Gastroesophageal sphincter (tissue), 4 donors: ENCODE results near the gene PRKD1. TPM values are rescaled to one million over a fixed set of nuclear protein-coding genes. Genes with fewer than 3 reads are reported as not detected.

Experiments used
- ATAC-seq: fragments of 150-250 bp; one replicate; pipeline ENCODE4 v1.9.1; 2016; ENCODE audit warnings: mild to moderate bottlenecking, moderate library complexity
- H3K27ac ChIP-seq, 4 donors: fragments of 200-600 bp; sonication (generic) in 3 of 4; 1 replicate in 3 of 4; 2 replicates in 1 of 4; pipeline ENCODE4 v1.5.1; 2016 to 2019
- H3K27me3 ChIP-seq: fragments of 200-600 bp; sonication (generic); one replicate; pipeline ENCODE4 v1.5.1; 2019
- H3K36me3 ChIP-seq, 2 donors: fragments of 200-600 bp; sonication (generic); one replicate each; pipeline ENCODE4 v1.5.1; 2019; ENCODE audit warnings: control low read depth in 1 of 2
- H3K4me1 ChIP-seq, 3 donors: fragments of 200-600 bp; sonication (generic); 1 replicate in 2 of 3; 2 replicates in 1 of 3; pipeline ENCODE4 v1.5.1; 2016 to 2019; ENCODE audit warnings: control low read depth in 2 of 3
- H3K4me3 ChIP-seq, 2 donors: fragments of 200-600 bp; sonication (generic); one replicate each; pipeline ENCODE4 v1.5.1; 2019; ENCODE audit warnings: mild to moderate bottlenecking in 1 of 2, moderate library complexity in 1 of 2
- H3K9me3 ChIP-seq, 3 donors: fragments of 200-600 bp; sonication (generic); one replicate each; pipeline ENCODE4 v1.5.1; 2017 to 2019; ENCODE audit warnings: control low read depth in 2 of 3
- EP300 ChIP-seq: sonication (generic); formaldehyde crosslinking; IDR thresholded peaks from one replicate; pipeline ENCODE4 v1.6.1; 2017; ENCODE audit warnings: antibody characterized with exemption, mild to moderate bottlenecking
- POLR2A ChIP-seq, 2 donors: fragments of 450-650 bp; IDR thresholded peaks; one replicate each; pipeline ENCODE4 v1.6.1; 2017; ENCODE audit warnings: antibody characterized with exemption in 2 of 2, mild to moderate bottlenecking in 2 of 2, moderate library complexity in 1 of 2
- POLR2AphosphoS5 ChIP-seq: sonication (generic); formaldehyde crosslinking; IDR thresholded peaks from one replicate; pipeline ENCODE4 v1.6.1; 2017; ENCODE audit warnings: antibody characterized with exemption
- whole genome bisulfite sequencing, 2 donors: methylation state at CpG; one replicate each; pipeline ENCODE4 v1.1.5; 2018; ENCODE audit warnings: low coverage in 1 of 2; 5-methylcytosine and 5-hydroxymethylcytosine counted together
- total RNA-seq, 4 donors: library from RNA; depleted of rRNA; stranded (reverse); fragments of >200 nt; gene quantifications; one replicate each; pipeline ENCODE4 v1.1.0, GENCODE V29; 2016
- TF ChIP-seq, protein P1 (sequence below), 4 experiments: fragments of 200-600 bp in 2 of 4; fragments of 450-650 bp in 2 of 4; sonication (generic) in 1 of 4; IDR thresholded peaks; one replicate each; pipeline ENCODE4 v1.5.1; 2017 to 2019; ENCODE audit warnings: antibody characterized with exemption in 4 of 4, mild to moderate bottlenecking in 2 of 4, moderate library complexity in 2 of 4

The PRKD1 gene
- total RNA-seq, 4 donors from 2014 or later, result 11.9 to 14.3 (median 12.6) TPM

DNA sequence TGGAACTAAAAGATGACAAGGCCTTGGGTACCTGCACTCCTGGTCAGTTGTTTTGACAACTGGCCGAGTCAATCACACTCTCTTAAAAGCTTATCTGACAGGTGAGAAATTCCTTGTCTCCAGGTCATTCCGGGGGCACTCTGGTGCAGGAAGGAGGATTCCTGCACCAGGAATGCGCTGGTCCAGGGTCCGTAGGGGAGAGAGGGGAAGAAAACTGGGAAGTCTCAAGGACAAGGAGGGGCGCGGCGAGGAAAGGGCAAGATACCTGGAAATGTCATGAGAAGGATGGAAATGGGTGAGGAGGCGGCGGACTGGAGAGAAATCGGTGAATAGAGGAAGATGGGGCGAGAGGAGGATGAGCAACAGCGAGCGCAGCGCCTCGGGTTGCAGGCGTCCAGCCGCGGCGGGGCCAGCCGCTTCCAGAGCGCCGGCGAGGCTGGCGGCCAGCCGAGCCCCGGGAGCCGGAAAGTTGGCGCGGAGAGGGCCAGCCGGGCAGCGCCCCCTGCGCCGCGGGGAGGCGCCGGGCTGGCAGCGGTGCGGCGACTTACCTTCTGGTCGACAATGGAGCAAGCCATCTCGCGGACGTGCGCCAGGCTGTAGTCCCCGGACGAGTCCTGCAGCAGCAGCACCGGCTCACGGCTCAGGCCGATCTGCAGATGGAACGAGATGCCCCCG is 809 bp downstream of the PRKD1 start:
- WGBS, 2 donors, result 0% methylated on average over 26 to 27 of the region's 51 CpGs
- Histone ChIP-seq H3K9me3 (no peaks in the 10 kb centered on the region), H3K4me3 (peak overlapping the region; percentile 73 to 85), H3K27me3 (no peaks in the 10 kb centered on the region), H3K27ac (peak overlapping the region; percentile 14 to 90 (median 86)), H3K4me1 (peaks cover 6 to 27% (median 12%) of the 10 kb centered on the region in 3 donors), H3K36me3 (no peaks in the 10 kb centered on the region)
- TF ChIP-seq, protein P1, sequence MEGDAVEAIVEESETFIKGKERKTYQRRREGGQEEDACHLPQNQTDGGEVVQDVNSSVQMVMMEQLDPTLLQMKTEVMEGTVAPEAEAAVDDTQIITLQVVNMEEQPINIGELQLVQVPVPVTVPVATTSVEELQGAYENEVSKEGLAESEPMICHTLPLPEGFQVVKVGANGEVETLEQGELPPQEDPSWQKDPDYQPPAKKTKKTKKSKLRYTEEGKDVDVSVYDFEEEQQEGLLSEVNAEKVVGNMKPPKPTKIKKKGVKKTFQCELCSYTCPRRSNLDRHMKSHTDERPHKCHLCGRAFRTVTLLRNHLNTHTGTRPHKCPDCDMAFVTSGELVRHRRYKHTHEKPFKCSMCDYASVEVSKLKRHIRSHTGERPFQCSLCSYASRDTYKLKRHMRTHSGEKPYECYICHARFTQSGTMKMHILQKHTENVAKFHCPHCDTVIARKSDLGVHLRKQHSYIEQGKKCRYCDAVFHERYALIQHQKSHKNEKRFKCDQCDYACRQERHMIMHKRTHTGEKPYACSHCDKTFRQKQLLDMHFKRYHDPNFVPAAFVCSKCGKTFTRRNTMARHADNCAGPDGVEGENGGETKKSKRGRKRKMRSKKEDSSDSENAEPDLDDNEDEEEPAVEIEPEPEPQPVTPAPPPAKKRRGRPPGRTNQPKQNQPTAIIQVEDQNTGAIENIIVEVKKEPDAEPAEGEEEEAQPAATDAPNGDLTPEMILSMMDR (IDR thresholded peaks at IDR 0.05), result peak in 2 of 4 experiments; percentile 21 to 43
- no peak for TF ChIP-seq POLR2A (IDR thresholded peaks at IDR 0.05)
- peak; percentile 57 for ATAC-seq

DNA sequence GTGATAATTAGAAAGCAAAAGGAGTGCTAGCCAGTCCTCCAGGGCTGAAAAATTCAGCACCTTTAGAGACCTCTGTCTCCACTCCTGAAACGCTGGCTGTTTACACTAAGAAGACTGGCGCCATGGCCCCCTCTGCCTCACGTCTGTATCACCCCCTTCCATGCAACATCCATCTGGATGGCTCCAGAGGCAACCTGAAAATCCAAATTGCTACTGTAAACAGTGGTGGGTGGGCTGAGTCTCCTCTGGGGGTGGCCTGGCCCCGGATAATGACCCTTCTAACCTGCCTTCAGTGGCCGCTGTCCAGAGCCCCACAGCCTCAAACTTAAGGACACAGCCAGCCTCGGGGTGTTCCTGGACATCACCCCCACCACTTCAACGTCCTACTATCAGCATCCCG is 1.4 kb downstream of the PRKD1 start:
- TF ChIP-seq POLR2AphosphoS5 (no peak), POLR2A (IDR thresholded peaks at IDR 0.05) (no peak), EP300 (no peak)
- TF ChIP-seq, protein P1 (IDR thresholded peaks at IDR 0.05), result no peak
- H3K36me3 ChIP-seq, result no peaks in the 10 kb centered on the region
- no peaks in the 10 kb centered on the region for H3K27me3 ChIP-seq
- 0 to 7% methylated on average over 4 to 8 of the region's 8 CpGs for WGBS, 2 donors
- peak overlapping the region; percentile 73 to 85 for H3K4me3 ChIP-seq
- no peak for ATAC-seq
- peaks cover 6 to 27% (median 12%) of the 10 kb centered on the region in 3 donors for H3K4me1 ChIP-seq
- H3K9me3 ChIP-seq, result no peaks in the 10 kb centered on the region
- peak overlapping the region in 3 of 4 donors; percentile 85 to 90 (median 87) for H3K27ac ChIP-seq

DNA sequence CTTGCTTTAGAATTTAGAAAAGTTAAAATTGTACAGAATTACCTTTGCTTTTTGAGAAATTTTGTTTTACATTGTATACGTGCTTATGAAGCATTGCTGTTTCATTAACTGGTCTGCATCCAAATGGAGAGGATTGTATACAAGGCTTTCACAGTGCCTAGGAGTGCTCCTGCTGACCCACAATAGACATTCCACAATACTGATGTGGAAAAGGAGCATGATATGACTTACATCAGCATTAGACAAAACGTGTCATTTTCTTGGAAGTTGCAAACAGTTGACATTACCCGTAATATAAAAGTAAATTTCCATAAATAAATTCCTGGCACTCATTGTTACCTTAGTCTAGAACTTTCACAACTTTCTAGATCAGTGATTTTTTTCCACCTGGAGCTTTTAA is 1.9 kb downstream of the PRKD1 start:
- Histone ChIP-seq H3K9me3 (no peaks in the 10 kb centered on the region), H3K27ac (no peak overlapping the region), H3K4me1 (peaks cover 6 to 27% (median 12%) of the 10 kb centered on the region in 3 donors), H3K4me3 (peak overlapping the region in 1 of 2 donors; percentile 85), H3K36me3 (no peaks in the 10 kb centered on the region), H3K27me3 (no peaks in the 10 kb centered on the region)
- ATAC-seq, result no peak
- 16 to 51% methylated on average over 3 of the region's 3 CpGs for WGBS, 2 donors
- TF ChIP-seq, protein P1 (IDR thresholded peaks at IDR 0.05), result no peak
- TF ChIP-seq EP300 (no peak), POLR2A (IDR thresholded peaks at IDR 0.05) (no peak), POLR2AphosphoS5 (no peak)

DNA sequence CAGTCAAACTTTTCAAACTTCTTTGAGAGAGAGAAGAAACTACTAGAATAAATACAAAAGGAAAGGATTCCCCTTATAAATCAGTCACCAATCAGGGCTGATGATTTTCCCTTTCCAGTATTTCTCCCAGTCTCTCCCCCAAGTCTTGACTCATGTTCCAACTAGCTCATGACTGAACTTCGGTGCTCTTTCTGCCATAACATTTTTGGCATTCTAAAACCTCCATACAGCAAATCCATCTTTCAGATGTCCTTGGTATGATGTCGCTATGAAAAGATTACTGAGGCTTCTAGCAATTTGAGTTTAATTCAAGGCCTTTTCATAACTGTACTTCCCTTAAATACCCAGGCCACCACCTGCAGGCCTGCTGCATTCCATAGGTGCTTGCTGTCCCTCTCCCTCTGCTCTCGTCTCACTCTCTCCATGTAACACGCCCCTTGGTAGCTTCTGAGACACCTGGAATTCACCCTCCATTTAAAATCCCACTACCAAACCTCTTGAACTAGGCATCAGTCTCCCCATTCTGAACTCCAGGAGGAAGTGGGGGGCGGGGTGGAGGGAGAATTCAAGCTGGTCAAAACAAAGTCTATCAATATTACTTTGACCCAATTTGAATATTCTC is 2.4 kb downstream of the PRKD1 start:
- no peak overlapping the region for H3K27ac ChIP-seq
- no peak for ATAC-seq
- peaks cover 6 to 27% (median 12%) of the 10 kb centered on the region in 3 donors for H3K4me1 ChIP-seq
- H3K9me3 ChIP-seq, result no peaks in the 10 kb centered on the region
- H3K36me3 ChIP-seq, result no peaks in the 10 kb centered on the region
- no peak overlapping the region for H3K4me3 ChIP-seq
- no peaks in the 10 kb centered on the region for H3K27me3 ChIP-seq
- TF ChIP-seq EP300 (no peak), POLR2AphosphoS5 (no peak), POLR2A (IDR thresholded peaks at IDR 0.05) (no peak)
- TF ChIP-seq, protein P1 (IDR thresholded peaks at IDR 0.05), result no peak
- 72 to 74% methylated on average over 5 of the region's 5 CpGs for WGBS, 2 donors

DNA sequence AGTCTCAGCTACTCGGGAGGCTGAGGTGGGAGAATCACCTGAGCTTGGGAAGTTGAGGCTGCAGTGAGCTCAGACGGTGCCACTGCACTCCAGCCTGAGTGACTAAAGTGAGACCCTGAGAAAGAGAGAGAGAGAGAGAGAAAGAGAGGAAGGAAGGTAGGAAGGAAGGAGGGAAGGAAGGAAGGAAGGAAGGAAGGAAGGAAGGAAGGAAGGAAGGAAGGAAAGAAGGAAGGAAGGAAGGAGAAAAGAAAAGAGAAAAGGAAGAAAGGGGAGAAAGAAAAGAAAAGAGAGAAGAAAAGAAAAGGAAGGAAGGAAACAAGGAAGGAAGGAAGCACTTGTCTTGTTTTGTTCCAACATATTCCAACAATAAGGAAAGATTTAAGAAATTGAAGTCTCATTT is 7.8 kb downstream of the PRKD1 start:
- Histone ChIP-seq H3K4me1 (peaks cover 0 to under 1% (median 0%) of the 10 kb centered on the region in 3 donors), H3K9me3 (no peaks in the 10 kb centered on the region), H3K27me3 (no peaks in the 10 kb centered on the region), H3K36me3 (no peaks in the 10 kb centered on the region), H3K4me3 (no peak overlapping the region), H3K27ac (no peak overlapping the region)
- no peak for ATAC-seq
- no peak for TF ChIP-seq EP300
- no peak for TF ChIP-seq POLR2AphosphoS5
- TF ChIP-seq, protein P1 (IDR thresholded peaks at IDR 0.05), result no peak
- no peak for TF ChIP-seq POLR2A (IDR thresholded peaks at IDR 0.05)
- 100% methylated on average over 1 to 2 of the region's 2 CpGs for WGBS, 2 donors
